Caco-2 (cell line): ENCODE measurements around the gene PUS7L. TPM values are rescaled to one million over a fixed set of nuclear protein-coding genes. Genes with fewer than 3 reads are reported as not detected.

Source experiments
- BruUV-seq: library from RNA; stranded (reverse); fragments of 400-500 nt; replicated peaks from 2 replicates; lab custom pipeline; 2021; lab: Mats Ljungman, UMichigan
- CTCF ChIA-PET: fragments of 300-600 bp; sonication (Branson Sonifier 250); formaldehyde crosslinking; loops from one replicate; lab custom pipeline; 2022; ENCODE audit warnings: antibody characterized with exemption; lab: Charles Lee
- POLR2A ChIA-PET: fragments of 300-600 bp; sonication (Branson Sonifier 250); formaldehyde crosslinking; loops from one replicate; lab custom pipeline; 2022; ENCODE audit warnings: antibody characterized with exemption; lab: Charles Lee
- DNase-seq, 2 experiments: peaks; one replicate each; pipeline versions ENCODE4 v3.0.0 to v3.0.0-alpha.2; 2020 to 2022
- H3K27me3 ChIP-seq: replicated peaks from 2 replicates; pipeline ENCODE4 v1.6.0; 2011; ENCODE audit warnings: low read length; ENCODE audit not compliant: control insufficient read depth, insufficient read depth
- H3K36me3 ChIP-seq: 2 replicates; pipeline ENCODE4 v1.5.1; 2011; ENCODE audit warnings: low read length; ENCODE audit not compliant: control insufficient read depth, insufficient read depth
- H3K4me1 ChIP-seq: fragments of 250-450 bp; sonication (Bioruptor Pico); 2 replicates; pipeline ENCODE4 v1.5.1; 2020; ENCODE audit warnings: mild to moderate bottlenecking
- H3K4me3 ChIP-seq: 2 replicates; pipeline ENCODE4 v1.5.1; 2011; ENCODE audit warnings: low read depth, mild to moderate bottlenecking, control low read depth, low read length
- H3K9me3 ChIP-seq: fragments of 250-450 bp; sonication (Bioruptor Pico); 2 replicates; pipeline ENCODE4 v1.5.1; 2020; ENCODE audit warnings: mild to moderate bottlenecking, moderate library complexity
- H3K27ac Mint-ChIP-seq: one replicate; pipeline ENCODE4 v1.8.0; 2022; ENCODE audit warnings: mixed read lengths; ENCODE audit not compliant: unreplicated experiment
- H3K27me3 Mint-ChIP-seq: one replicate; pipeline ENCODE4 v1.8.0; 2022; ENCODE audit warnings: mixed read lengths; ENCODE audit not compliant: insufficient read depth, unreplicated experiment
- H3K36me3 Mint-ChIP-seq: one replicate; pipeline ENCODE4 v1.8.0; 2022; ENCODE audit warnings: mild to moderate bottlenecking, mixed read lengths; ENCODE audit not compliant: insufficient read depth, unreplicated experiment
- H3K4me1 Mint-ChIP-seq: one replicate; pipeline ENCODE4 v1.8.0; 2022; ENCODE audit warnings: low read depth, mixed read lengths; ENCODE audit not compliant: unreplicated experiment
- H3K4me3 Mint-ChIP-seq: one replicate; pipeline ENCODE4 v1.8.0; 2022; ENCODE audit warnings: mild to moderate bottlenecking, moderate library complexity, mixed read lengths; ENCODE audit not compliant: unreplicated experiment
- H3K9me3 Mint-ChIP-seq: one replicate; pipeline ENCODE4 v1.8.0; 2022; ENCODE audit warnings: mixed read lengths; ENCODE audit not compliant: unreplicated experiment
- CTCF ChIP-seq, 2 experiments: fragments of 200-600 bp in 1 of 2; IDR thresholded peaks; 1 replicate in 1 of 2; 2 replicates in 1 of 2; pipeline versions ENCODE4 v1.5.1 to v1.8.0; 2011 to 2022; ENCODE audit warnings: antibody characterized with exemption in 1 of 2, control low read depth in 1 of 2, inconsistent platforms in 1 of 2, low read depth in 1 of 2, low read length in 1 of 2, mild to moderate bottlenecking in 1 of 2, moderate library complexity in 1 of 2; ENCODE audit not compliant: insufficient read depth in 1 of 2, severe bottlenecking in 1 of 2, unreplicated experiment in 1 of 2
- intact Hi-C: fragments of 100-400 bp; cut with micrococcal nuclease; formaldehyde crosslinking; loops from one replicate; pipeline ENCODE4 v1.10.0; 2022; ENCODE audit not compliant: unreplicated experiment
- total RNA-seq: library from RNA; stranded (reverse); gene quantifications from 2 replicates; pipeline ENCODE4 v1.2.3, GENCODE V29; 2022

Gene PUS7L
- total RNA-seq, 1 experiment from 2014 or later, result 29.1 TPM

DNA sequence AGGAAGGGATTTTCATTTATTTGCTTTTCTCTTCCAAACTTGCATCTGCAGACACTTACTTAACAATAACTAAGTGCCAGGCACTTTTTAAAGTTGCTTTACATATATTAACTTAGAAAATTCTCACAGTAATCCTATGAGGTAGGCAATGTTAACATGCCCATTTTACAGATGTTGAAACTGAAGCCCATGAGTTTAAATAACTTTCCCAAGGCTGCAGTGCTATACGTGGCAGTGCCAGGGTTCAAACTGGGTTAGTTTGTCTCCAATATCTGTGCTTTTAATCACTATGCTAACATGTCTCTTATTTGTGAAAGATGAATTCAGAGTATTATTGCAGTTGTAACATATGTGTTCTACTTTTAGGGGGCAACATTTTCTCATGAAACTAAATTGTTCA, 29.9 kb downstream of the PUS7L start:
- no peak for TF ChIP-seq CTCF (IDR thresholded peaks at IDR 0.05; ENCODE audit: insufficient read depth in 1 of 2, low read depth in 1 of 2, low read length in 1 of 2, severe bottlenecking in 1 of 2, unreplicated experiment in 1 of 2)
- Mint-ChIP-seq H3K9me3 (no peaks in the 10 kb centered on the region), H3K4me3 (no peak overlapping the region), H3K36me3 (peaks cover 20% of the 10 kb centered on the region), H3K4me1 (no peaks in the 10 kb centered on the region), H3K27me3 (no peaks in the 10 kb centered on the region), H3K27ac (no peak overlapping the region)
- ChIA-PET POLR2A (no interaction called here), CTCF (no interaction called here)
- BruUV-seq, result no TSS peak
- Histone ChIP-seq H3K4me3 (no peak overlapping the region), H3K9me3 (no peaks in the 10 kb centered on the region), H3K27me3 (no peaks in the 10 kb centered on the region), H3K4me1 (no peaks in the 10 kb centered on the region), H3K36me3 (peaks cover 1% of the 10 kb centered on the region; the same call in 1 of the 2 replicates)
- DNase-seq, result no peak
- intact Hi-C loops, result loop anchor here (1.0 to 5.0 kb wide), 4 partner anchors 51 to 378 kb away; no protein-coding TSS in a partner anchor

- no peak overlapping the region for H3K27ac Mint-ChIP-seq
- intact Hi-C loops, result loop anchor here (1.0 to 5.0 kb wide), 4 partner anchors 51 to 378 kb away; no protein-coding TSS in a partner anchor
Measured at GRCh38 chr12:43728117-43728516, 30.5 kb downstream of the PUS7L start.

GRCh38 chr12:43723134-43723533, 35.5 kb downstream of the PUS7L start:
- BruUV-seq, result no TSS peak
- POLR2A ChIA-PET, result no interaction called here
- Histone ChIP-seq H3K36me3 (0 out of 2 replicates have a peak, but pooled peaks cover 1% of the 10 kb centered on the region), H3K4me3 (no peak overlapping the region), H3K9me3 (no peaks in the 10 kb centered on the region), H3K27me3 (no peaks in the 10 kb centered on the region), H3K4me1 (no peaks in the 10 kb centered on the region)
- no peaks in the 10 kb centered on the region for H3K9me3 Mint-ChIP-seq
- H3K36me3 Mint-ChIP-seq, result peaks cover 9% of the 10 kb centered on the region
- H3K4me1 Mint-ChIP-seq, result no peaks in the 10 kb centered on the region
- no peak overlapping the region for H3K4me3 Mint-ChIP-seq
- intact Hi-C loops, result no loop called here
- CTCF ChIA-PET, result no interaction called here
- no peak for DNase-seq
- no peaks in the 10 kb centered on the region for H3K27me3 Mint-ChIP-seq
- no peak for TF ChIP-seq CTCF (IDR thresholded peaks at IDR 0.05; ENCODE audit: insufficient read depth in 1 of 2, low read depth in 1 of 2, low read length in 1 of 2, severe bottlenecking in 1 of 2, unreplicated experiment in 1 of 2)
- no peak overlapping the region for H3K27ac Mint-ChIP-seq

More at GRCh38 chr12:43728117-43728516, 30.5 kb downstream of the PUS7L start:
- Histone ChIP-seq H3K9me3 (no peaks in the 10 kb centered on the region), H3K36me3 (0 out of 2 replicates have a peak, but pooled peaks cover 1% of the 10 kb centered on the region), H3K27me3 (no peaks in the 10 kb centered on the region), H3K4me3 (no peak overlapping the region), H3K4me1 (no peaks in the 10 kb centered on the region)
- no peaks in the 10 kb centered on the region for H3K9me3 Mint-ChIP-seq
- ChIA-PET POLR2A (no interaction called here), CTCF (no interaction called here)
- BruUV-seq, result no TSS peak
- H3K36me3 Mint-ChIP-seq, result peaks cover 18% of the 10 kb centered on the region
- no peaks in the 10 kb centered on the region for H3K4me1 Mint-ChIP-seq
- DNase-seq, result no peak
- no peaks in the 10 kb centered on the region for H3K27me3 Mint-ChIP-seq
- TF ChIP-seq CTCF (IDR thresholded peaks at IDR 0.05; ENCODE audit: insufficient read depth in 1 of 2, low read depth in 1 of 2, low read length in 1 of 2, severe bottlenecking in 1 of 2, unreplicated experiment in 1 of 2), result peak in 1 of 2 experiments; percentile 45
- H3K4me3 Mint-ChIP-seq, result no peak overlapping the region
